DOHH2 (cell line): ENCODE measurements around the gene JARID2.

Experiments used
- EZH2phosphoT487 ChIP-seq: fragments of 200-600 bp; sonication (generic); IDR thresholded peaks from 2 replicates; pipeline ENCODE4 v1.6.1; 2017; ENCODE audit warnings: borderline replicate concordance, mild to moderate bottlenecking, antibody characterized with exemption, low read length, moderate library complexity, mixed read lengths
- TF ChIP-seq, protein P1 (sequence below): fragments of 200-600 bp; sonication (generic); IDR thresholded peaks from one replicate; pipeline ENCODE4 v1.5.1; 2014; ENCODE audit warnings: antibody characterized with exemption, mild to moderate bottlenecking, low read depth, low read length; ENCODE audit not compliant: poor library complexity, severe bottlenecking

DNA sequence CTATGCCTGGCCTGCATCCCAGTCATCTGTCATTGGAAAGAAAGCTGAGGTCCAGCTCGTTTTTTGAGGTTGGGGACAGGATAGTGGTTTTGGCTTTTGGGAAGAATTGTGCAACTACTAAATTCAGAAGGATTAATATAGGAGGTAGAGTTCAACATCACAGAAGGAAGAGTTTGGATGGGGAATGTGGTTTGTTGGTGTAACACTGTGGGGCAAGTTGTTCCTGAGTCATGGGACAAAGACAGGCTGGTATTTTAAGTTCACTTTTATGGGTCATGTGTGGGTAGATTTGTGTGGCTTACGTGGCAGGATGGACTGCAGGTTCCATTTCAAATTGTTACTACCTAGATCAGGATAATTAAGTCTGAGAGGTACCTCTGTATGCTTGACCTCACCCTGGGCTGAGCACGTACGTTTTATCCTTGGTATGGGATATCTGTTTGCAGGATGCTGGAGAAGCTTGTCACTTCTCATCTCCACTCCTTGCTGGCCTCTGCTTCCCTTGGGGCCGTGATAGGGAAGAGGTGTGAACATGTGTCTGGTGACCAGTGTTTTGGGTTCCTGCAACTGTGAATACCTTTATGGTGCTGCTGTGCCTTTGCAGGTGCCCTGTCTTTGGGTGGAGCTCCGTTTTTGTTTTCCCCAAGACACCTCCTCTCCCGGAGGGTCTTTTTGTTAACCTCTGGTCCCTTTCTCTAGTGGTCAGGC is 177.6 kb downstream of the JARID2 start:
- TF ChIP-seq, protein P1, sequence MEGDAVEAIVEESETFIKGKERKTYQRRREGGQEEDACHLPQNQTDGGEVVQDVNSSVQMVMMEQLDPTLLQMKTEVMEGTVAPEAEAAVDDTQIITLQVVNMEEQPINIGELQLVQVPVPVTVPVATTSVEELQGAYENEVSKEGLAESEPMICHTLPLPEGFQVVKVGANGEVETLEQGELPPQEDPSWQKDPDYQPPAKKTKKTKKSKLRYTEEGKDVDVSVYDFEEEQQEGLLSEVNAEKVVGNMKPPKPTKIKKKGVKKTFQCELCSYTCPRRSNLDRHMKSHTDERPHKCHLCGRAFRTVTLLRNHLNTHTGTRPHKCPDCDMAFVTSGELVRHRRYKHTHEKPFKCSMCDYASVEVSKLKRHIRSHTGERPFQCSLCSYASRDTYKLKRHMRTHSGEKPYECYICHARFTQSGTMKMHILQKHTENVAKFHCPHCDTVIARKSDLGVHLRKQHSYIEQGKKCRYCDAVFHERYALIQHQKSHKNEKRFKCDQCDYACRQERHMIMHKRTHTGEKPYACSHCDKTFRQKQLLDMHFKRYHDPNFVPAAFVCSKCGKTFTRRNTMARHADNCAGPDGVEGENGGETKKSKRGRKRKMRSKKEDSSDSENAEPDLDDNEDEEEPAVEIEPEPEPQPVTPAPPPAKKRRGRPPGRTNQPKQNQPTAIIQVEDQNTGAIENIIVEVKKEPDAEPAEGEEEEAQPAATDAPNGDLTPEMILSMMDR: no peak
- no peak for TF ChIP-seq EZH2phosphoT487
